Stomach (tissue), 9 donors: Measurements from ENCODE around the gene PCNT. TPM values are rescaled to one million over a fixed set of nuclear protein-coding genes. Genes with fewer than 3 reads are reported as not detected.

ENCODE experiments used
- DNase-seq, 2 donors: peaks; one replicate each; pipeline versions ENCODE4 v3.0.0 to v3.0.0-alpha.2; 2013 to 2019
- H3K27ac ChIP-seq, 5 donors: fragments of 200-600 bp in 4 of 5; sonication (generic) in 4 of 5; one replicate each; pipeline ENCODE4 v1.5.1; 2013 to 2019; ENCODE audit warnings: mild to moderate bottlenecking in 1 of 5, moderate library complexity in 1 of 5
- H3K27me3 ChIP-seq, 3 donors: fragments of 200-600 bp; sonication (generic); one replicate each; pipeline ENCODE4 v1.5.1; 2017 to 2019; ENCODE audit warnings: mixed run types in 1 of 3
- H3K36me3 ChIP-seq, 4 donors: fragments of 200-600 bp; sonication (generic); 1 replicate in 3 of 4; 2 replicates in 1 of 4; pipeline ENCODE4 v1.5.1; 2016 to 2019
- H3K4me1 ChIP-seq, 4 donors: fragments of 200-600 bp; sonication (generic); one replicate each; pipeline ENCODE4 v1.5.1; 2016 to 2019
- H3K4me3 ChIP-seq, 4 donors: fragments of 200-600 bp; sonication (generic) in 3 of 4; one replicate each; pipeline ENCODE4 v1.5.1; 2016 to 2019; ENCODE audit warnings: mild to moderate bottlenecking in 1 of 4
- H3K9me3 ChIP-seq, 4 donors: fragments of 200-600 bp; sonication (generic); one replicate each; pipeline ENCODE4 v1.5.1; 2016 to 2019
- EP300 ChIP-seq: sonication (generic); formaldehyde crosslinking; IDR thresholded peaks from one replicate; pipeline ENCODE4 v1.6.1; 2017; ENCODE audit warnings: antibody characterized with exemption
- POLR2A ChIP-seq, 4 donors: fragments of 450-650 bp; IDR thresholded peaks; one replicate each; pipeline ENCODE4 v1.6.1; 2016; ENCODE audit warnings: antibody characterized with exemption in 4 of 4, control low read depth in 2 of 4, mild to moderate bottlenecking in 1 of 4, moderate library complexity in 1 of 4
- POLR2AphosphoS5 ChIP-seq, 3 donors: sonication (generic); formaldehyde crosslinking; IDR thresholded peaks; one replicate each; pipeline ENCODE4 v1.6.1; 2016; ENCODE audit warnings: antibody characterized with exemption in 3 of 3
- WGBS, 5 donors: extraction: QIAGEN DNeasy Blood & Tissue Kit in 3 of 5; methylation state at CpG; one replicate each; pipeline versions ENCODE4 v1.1.5 to v1.1.7; 2013 to 2018; 5-methylcytosine and 5-hydroxymethylcytosine counted together
- intact Hi-C: fragments of 100-400 bp; cut with DNase I; formaldehyde crosslinking; loops from one replicate; pipeline ENCODE4 v1.15.1; 2023; ENCODE audit warnings: low total_unique reads
- polyA plus RNA-seq, 3 donors: library from polyadenylated mRNA; stranded (reverse); fragments of 200-250 nt; gene quantifications; one replicate each; pipeline ENCODE4 v1.2.3, GENCODE V29; 2013
- total RNA-seq, 5 donors: library from RNA; depleted of rRNA; stranded (reverse); fragments of >200 nt; gene quantifications; one replicate each; pipeline versions ENCODE4 v1.1.0 to v1.2.3, GENCODE V29; 2014 to 2016
- TF ChIP-seq, protein P1 (sequence below), 7 experiments: fragments of 450-650 bp in 4 of 7; fragments of 200-600 bp in 3 of 7; sonication (generic) in 3 of 7; IDR thresholded peaks; one replicate each; pipeline ENCODE4 v1.5.1; 2016 to 2019; ENCODE audit warnings: antibody characterized with exemption in 7 of 7, control low read depth in 2 of 7, mild to moderate bottlenecking in 1 of 7
- donor health status: healthy with polysubstance abuse.
- donor health status: Bipolar disorder and iron deficiency.
- donor health status: healthy.

PCNT gene
- total and polyA plus RNA-seq, 8 donors: 4.7 to 133 (median 38.4) TPM

DNA sequence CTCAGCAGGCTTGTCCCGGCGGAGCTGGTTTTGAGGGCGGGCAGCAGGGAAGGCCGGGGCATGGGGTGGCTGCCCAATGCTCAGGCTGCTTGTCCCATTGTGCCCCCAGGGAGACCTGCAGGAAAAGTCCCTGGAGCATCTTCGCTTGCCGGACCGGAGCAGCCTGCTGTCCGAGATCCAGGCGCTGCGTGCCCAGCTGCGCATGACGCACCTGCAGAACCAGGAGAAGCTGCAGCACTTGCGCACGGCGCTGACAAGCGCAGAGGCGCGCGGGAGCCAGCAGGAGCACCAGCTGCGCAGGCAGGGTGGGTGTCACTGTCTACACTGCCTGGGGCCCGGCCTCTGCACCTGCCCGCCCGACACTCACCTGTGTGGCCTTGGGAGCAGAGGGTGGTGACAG is 104.3 kb downstream of the PCNT start:
- Histone ChIP-seq H3K36me3 (peaks cover 56 to 95% (median 88%) of the 10 kb centered on the region in 4 donors), H3K27me3 (no peaks in the 10 kb centered on the region), H3K4me3 (no peak overlapping the region), H3K27ac (no peak overlapping the region), H3K9me3 (no peaks in the 10 kb centered on the region), H3K4me1 (no peaks in the 10 kb centered on the region)
- TF ChIP-seq POLR2A (IDR thresholded peaks at IDR 0.05): no peak
- no peak for TF ChIP-seq EP300
- no peak for TF ChIP-seq POLR2AphosphoS5 (IDR thresholded peaks at IDR 0.05)
- TF ChIP-seq, protein P1, sequence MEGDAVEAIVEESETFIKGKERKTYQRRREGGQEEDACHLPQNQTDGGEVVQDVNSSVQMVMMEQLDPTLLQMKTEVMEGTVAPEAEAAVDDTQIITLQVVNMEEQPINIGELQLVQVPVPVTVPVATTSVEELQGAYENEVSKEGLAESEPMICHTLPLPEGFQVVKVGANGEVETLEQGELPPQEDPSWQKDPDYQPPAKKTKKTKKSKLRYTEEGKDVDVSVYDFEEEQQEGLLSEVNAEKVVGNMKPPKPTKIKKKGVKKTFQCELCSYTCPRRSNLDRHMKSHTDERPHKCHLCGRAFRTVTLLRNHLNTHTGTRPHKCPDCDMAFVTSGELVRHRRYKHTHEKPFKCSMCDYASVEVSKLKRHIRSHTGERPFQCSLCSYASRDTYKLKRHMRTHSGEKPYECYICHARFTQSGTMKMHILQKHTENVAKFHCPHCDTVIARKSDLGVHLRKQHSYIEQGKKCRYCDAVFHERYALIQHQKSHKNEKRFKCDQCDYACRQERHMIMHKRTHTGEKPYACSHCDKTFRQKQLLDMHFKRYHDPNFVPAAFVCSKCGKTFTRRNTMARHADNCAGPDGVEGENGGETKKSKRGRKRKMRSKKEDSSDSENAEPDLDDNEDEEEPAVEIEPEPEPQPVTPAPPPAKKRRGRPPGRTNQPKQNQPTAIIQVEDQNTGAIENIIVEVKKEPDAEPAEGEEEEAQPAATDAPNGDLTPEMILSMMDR (IDR thresholded peaks at IDR 0.05): no peak
- no peak for DNase-seq
- intact Hi-C loops: no loop called here
- 91 to 100% (median 97%) methylated on average over 8 to 23 of the region's 23 CpGs for WGBS, 5 donors

- H3K4me1 ChIP-seq: no peaks in the 10 kb centered on the region
- 95 to 99% (median 97%) methylated on average over 33 to 44 of the region's 44 CpGs for WGBS, 5 donors
- no peaks in the 10 kb centered on the region for H3K9me3 ChIP-seq
- TF ChIP-seq, protein P1 (IDR thresholded peaks at IDR 0.05): no peak
- TF ChIP-seq POLR2AphosphoS5 (IDR thresholded peaks at IDR 0.05): no peak
- TF ChIP-seq POLR2A (IDR thresholded peaks at IDR 0.05): no peak
- TF ChIP-seq EP300: no peak
- H3K36me3 ChIP-seq: peaks cover 56 to 100% (median 95%) of the 10 kb centered on the region in 4 donors
- intact Hi-C loops: no loop called here
- no peak for DNase-seq
- no peaks in the 10 kb centered on the region for H3K27me3 ChIP-seq
- no peak overlapping the region for H3K27ac ChIP-seq
- no peak overlapping the region for H3K4me3 ChIP-seq
Observed at GRCh38 chr21:46428987-46429710, 105.2 kb downstream of the PCNT start.

DNA sequence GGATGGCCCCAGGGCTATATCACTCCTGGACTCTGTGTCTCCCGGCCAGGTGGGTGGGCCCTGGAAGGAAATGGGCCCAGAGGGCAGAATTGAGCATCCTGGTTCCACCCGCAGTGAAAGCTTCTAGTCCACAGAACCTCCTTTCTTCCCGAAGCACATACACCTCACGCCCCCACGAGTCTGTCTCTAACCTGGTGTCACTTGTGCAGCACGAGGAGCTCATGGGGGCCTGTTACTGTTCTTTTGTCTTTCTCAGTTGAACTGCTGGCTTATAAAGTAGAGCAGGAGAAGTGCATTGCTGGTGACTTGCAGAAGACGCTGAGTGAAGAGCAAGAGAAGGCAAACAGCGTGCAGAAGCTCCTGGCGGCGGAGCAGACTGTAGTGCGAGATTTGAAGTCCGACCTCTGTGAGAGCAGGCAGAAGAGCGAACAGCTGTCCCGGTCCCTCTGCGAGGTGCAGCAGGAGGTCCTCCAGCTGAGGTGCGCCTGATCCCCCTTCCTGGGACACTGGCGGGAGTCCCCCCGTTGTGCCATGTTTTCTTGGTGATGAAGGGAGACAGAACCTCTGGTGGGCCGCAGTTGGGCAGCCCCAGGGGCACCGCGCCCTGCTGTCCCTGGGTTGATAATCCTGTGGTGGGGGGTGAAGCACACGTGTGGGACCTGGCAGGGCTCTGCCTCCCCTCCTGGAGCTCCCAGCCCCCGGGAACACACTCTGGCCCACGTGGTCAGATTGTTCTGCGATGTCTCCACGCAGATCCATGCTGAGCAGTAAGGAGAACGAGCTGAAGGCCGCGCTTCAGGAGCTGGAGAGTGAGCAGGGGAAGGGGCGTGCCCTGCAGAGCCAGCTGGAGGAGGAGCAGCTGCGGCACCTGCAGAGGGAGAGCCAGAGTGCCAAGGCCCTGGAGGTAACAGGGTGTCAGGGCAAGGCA is 106.1 kb downstream of the PCNT start:
- Histone ChIP-seq H3K27me3 (no peaks in the 10 kb centered on the region), H3K27ac (no peak overlapping the region), H3K9me3 (no peaks in the 10 kb centered on the region), H3K4me1 (no peaks in the 10 kb centered on the region), H3K4me3 (no peak overlapping the region), H3K36me3 (peaks cover 56 to 100% (median 98%) of the 10 kb centered on the region in 4 donors)
- TF ChIP-seq EP300: no peak
- TF ChIP-seq, protein P1 (IDR thresholded peaks at IDR 0.05): no peak
- no peak for TF ChIP-seq POLR2AphosphoS5 (IDR thresholded peaks at IDR 0.05)
- TF ChIP-seq POLR2A (IDR thresholded peaks at IDR 0.05): no peak
- WGBS, 5 donors: 88 to 93% (median 92%) methylated on average over 22 to 31 of the region's 31 CpGs
- intact Hi-C loops: no loop called here
- no peak for DNase-seq

GRCh38 chr21:46431448-46431847 is 107.5 kb downstream of the PCNT start:
- Histone ChIP-seq H3K9me3 (no peaks in the 10 kb centered on the region), H3K27ac (no peak overlapping the region), H3K4me3 (no peak overlapping the region), H3K36me3 (peaks cover 59 to 100% (median 100%) of the 10 kb centered on the region in 4 donors), H3K27me3 (no peaks in the 10 kb centered on the region), H3K4me1 (no peaks in the 10 kb centered on the region)
- intact Hi-C loops: no loop called here
- TF ChIP-seq, protein P1 (IDR thresholded peaks at IDR 0.05): no peak
- TF ChIP-seq POLR2AphosphoS5 (IDR thresholded peaks at IDR 0.05) (no peak), POLR2A (IDR thresholded peaks at IDR 0.05) (no peak), EP300 (no peak)
- 91 to 96% (median 95%) methylated on average over 19 to 21 of the region's 21 CpGs for WGBS, 5 donors
- DNase-seq: no peak
